Endothelial cell of umbilical vein (primary cell): Measurements from ENCODE around the gene VPS37D. TPM values are rescaled to one million over a fixed set of nuclear protein-coding genes. Genes with fewer than 3 reads are reported as not detected.

Experiments
- BruUV-seq: library from RNA; stranded (reverse); fragments of 400-500 nt; replicated peaks from 2 replicates; lab custom pipeline; 2021; lab: Mats Ljungman, UMichigan
- CTCF ChIA-PET: fragments of 300-600, 350-600 bp; sonication (Branson Sonifier 250); formaldehyde crosslinking; loops from one replicate; lab custom pipeline; 2021; ENCODE audit warnings: antibody characterized with exemption, inconsistent platforms; lab: Charles Lee
- POLR2A ChIA-PET: fragments of 300-600, 350-600 bp; sonication (Branson Sonifier 250); formaldehyde crosslinking; loops from one replicate; lab custom pipeline; 2021; ENCODE audit warnings: antibody characterized with exemption, inconsistent platforms; lab: Charles Lee
- DNase-seq: peaks from one replicate; pipeline ENCODE4 v3.0.0-alpha.2; 2011; ENCODE audit warnings: low read depth, low spot score
- FAIRE-seq: peaks from 2 replicates; lab custom pipeline; 2011; peaks lifted over from hg19 to GRCh38; lab: Jason Lieb, UNC
- H2AFZ ChIP-seq: 2 replicates; pipeline ENCODE4 v1.6.0; 2012; ENCODE audit warnings: low read depth, low read length, control low read depth, inconsistent platforms
- H3K27ac ChIP-seq: 2 replicates; pipeline ENCODE4 v1.5.1; 2011; ENCODE audit warnings: low read depth, mild to moderate bottlenecking, control low read depth, low read length, moderate library complexity; ENCODE audit not compliant: insufficient read depth
- H3K27me3 ChIP-seq, 2 experiments: 2 replicates each; pipeline versions ENCODE4 v1.6.0 to v1.6.1; 2011; ENCODE audit warnings: low read length in 2 of 2, mixed read lengths in 1 of 2; ENCODE audit not compliant: control insufficient read depth in 2 of 2, insufficient read depth in 2 of 2
- H3K36me3 ChIP-seq, 2 experiments: 2 replicates in 1 of 2; 3 replicates in 1 of 2; pipeline ENCODE4 v1.5.1; 2011; ENCODE audit warnings: low read length in 2 of 2, mild to moderate bottlenecking in 1 of 2, moderate library complexity in 1 of 2; ENCODE audit not compliant: control insufficient read depth in 2 of 2, insufficient read depth in 2 of 2; ENCODE audit errors: extremely low read depth in 1 of 2
- H3K4me1 ChIP-seq: 3 replicates; pipeline ENCODE4 v1.5.1; 2011; ENCODE audit warnings: mild to moderate bottlenecking, low read length; ENCODE audit not compliant: control insufficient read depth, insufficient read depth; ENCODE audit errors: extremely low read depth
- H3K4me2 ChIP-seq: 2 replicates; pipeline ENCODE4 v1.6.1; 2011; ENCODE audit warnings: low read length, control low read depth, mixed read lengths; ENCODE audit not compliant: insufficient read depth
- H3K4me3 ChIP-seq, 3 experiments: fragments of 200-600 bp in 1 of 3; sonication (generic), shearing (Covaris generic) in 1 of 3; replicated peaks in 1 of 3; 2 replicates each; pipeline ENCODE4 v1.5.1; 2011 to 2016; ENCODE audit warnings: control low read depth in 3 of 3, low read length in 3 of 3, mild to moderate bottlenecking in 2 of 3, inconsistent platforms in 1 of 3, low read depth in 1 of 3, moderate library complexity in 1 of 3; ENCODE audit not compliant: insufficient read depth in 1 of 3
- H3K79me2 ChIP-seq: 2 replicates; pipeline ENCODE4 v1.6.0; 2012; ENCODE audit warnings: low read length, inconsistent platforms; ENCODE audit not compliant: control insufficient read depth, insufficient read depth
- H3K9ac ChIP-seq: replicated peaks from 2 replicates; pipeline ENCODE3; 2011; ENCODE audit warnings: low read length, control low read depth; ENCODE audit not compliant: insufficient read depth; ENCODE audit errors: extremely low read depth
- H3K9me1 ChIP-seq: replicated peaks from 3 replicates; pipeline ENCODE4 v1.6.0; 2011; ENCODE audit warnings: mild to moderate bottlenecking, low read length; ENCODE audit not compliant: control insufficient read depth, insufficient read depth; ENCODE audit errors: extremely low read depth
- H3K9me3 ChIP-seq: replicated peaks from 2 replicates; pipeline ENCODE4 v1.5.1; 2012; ENCODE audit warnings: low read length, inconsistent platforms; ENCODE audit not compliant: control insufficient read depth, insufficient read depth
- H4K20me1 ChIP-seq: replicated peaks from 2 replicates; pipeline ENCODE3; 2011; ENCODE audit warnings: mild to moderate bottlenecking, low read length; ENCODE audit not compliant: control insufficient read depth, insufficient read depth; ENCODE audit errors: extremely low read depth
- CTCF ChIP-seq, 2 donors: IDR thresholded peaks; 1 replicate in 1 of 2; 2 replicates in 1 of 2; pipeline ENCODE4 v1.5.1; 2011; ENCODE audit warnings: low read length in 2 of 2, mild to moderate bottlenecking in 2 of 2, moderate library complexity in 2 of 2, control low read depth in 1 of 2, inconsistent platforms in 1 of 2, low read depth in 1 of 2; ENCODE audit not compliant: insufficient read depth in 1 of 2; ENCODE audit errors: extremely low read depth in 1 of 2
- EZH2 ChIP-seq: IDR thresholded peaks from 2 replicates; pipeline ENCODE4 v1.6.1; 2012; ENCODE audit warnings: borderline replicate concordance, low read depth, mild to moderate bottlenecking, moderate library complexity, low read length, inconsistent platforms; ENCODE audit not compliant: severe bottlenecking
- FOS ChIP-seq: IDR thresholded peaks from 2 replicates; pipeline ENCODE4 v1.6.1; 2011; ENCODE audit warnings: mild to moderate bottlenecking, low read length, moderate library complexity, borderline replicate concordance; ENCODE audit not compliant: insufficient read depth
- GATA2 ChIP-seq: IDR thresholded peaks from 2 replicates; pipeline ENCODE4 v1.7.0; 2011; ENCODE audit warnings: low read depth, mild to moderate bottlenecking, moderate library complexity, mixed read lengths, low read length; ENCODE audit not compliant: insufficient read length, insufficient read depth
- JUN ChIP-seq: IDR thresholded peaks from 2 replicates; pipeline ENCODE4 v1.6.1; 2011; ENCODE audit warnings: borderline replicate concordance, low read depth; ENCODE audit not compliant: insufficient read length, insufficient read depth
- MAX ChIP-seq: IDR thresholded peaks from 2 replicates; pipeline ENCODE4 v1.6.1; 2011; ENCODE audit not compliant: insufficient read depth, insufficient read length
- MYC ChIP-seq: IDR thresholded peaks from one replicate; pipeline ENCODE4 v1.6.1; 2011; ENCODE audit warnings: mild to moderate bottlenecking, low read depth, low read length
- POLR2A ChIP-seq: IDR thresholded peaks from 2 replicates; pipeline ENCODE4 v1.6.1; 2012; ENCODE audit warnings: low read depth, mild to moderate bottlenecking, control low read depth, low read length
- POLR2AphosphoS5 ChIP-seq: IDR thresholded peaks from 2 replicates; pipeline ENCODE4 v1.6.1; 2012; ENCODE audit warnings: low read depth, mild to moderate bottlenecking, control low read depth, low read length, moderate library complexity; ENCODE audit not compliant: insufficient read depth
- dilution Hi-C: fragments of 300-500 bp; cut with MboI; formaldehyde crosslinking; loops from one replicate; pipeline ENCODE4 v1.15.0; 2019; ENCODE audit warnings: low sequenced_read_pairs; ENCODE audit not compliant: extremely low pct_ligation_motif_present
- intact Hi-C: fragments of 100-400 bp; cut with micrococcal nuclease; formaldehyde crosslinking; loops from one replicate; pipeline ENCODE4 v1.10.0; 2022
- polyA plus RNA-seq, 4 experiments: library from polyadenylated mRNA; depleted of rRNA in 3 of 4; stranded (reverse) in 3 of 4; unstranded in 1 of 4; fragments of >200 nt; gene quantifications; 2 replicates each; pipeline versions ENCODE4 v1.2.1 to v1.2.3, GENCODE V29; 2011 to 2012; ENCODE audit warnings: missing spikeins in 1 of 4
- total RNA-seq: library from RNA; stranded (reverse); gene quantifications from 2 replicates; pipeline ENCODE4 v1.2.3, GENCODE V29; 2021

VPS37D gene
- total and polyA plus RNA-seq, 2 donors (not counting 3 experiments of a cell fraction or from before 2014, with no cell fraction given): 2.0 to 2.1 TPM

DNA sequence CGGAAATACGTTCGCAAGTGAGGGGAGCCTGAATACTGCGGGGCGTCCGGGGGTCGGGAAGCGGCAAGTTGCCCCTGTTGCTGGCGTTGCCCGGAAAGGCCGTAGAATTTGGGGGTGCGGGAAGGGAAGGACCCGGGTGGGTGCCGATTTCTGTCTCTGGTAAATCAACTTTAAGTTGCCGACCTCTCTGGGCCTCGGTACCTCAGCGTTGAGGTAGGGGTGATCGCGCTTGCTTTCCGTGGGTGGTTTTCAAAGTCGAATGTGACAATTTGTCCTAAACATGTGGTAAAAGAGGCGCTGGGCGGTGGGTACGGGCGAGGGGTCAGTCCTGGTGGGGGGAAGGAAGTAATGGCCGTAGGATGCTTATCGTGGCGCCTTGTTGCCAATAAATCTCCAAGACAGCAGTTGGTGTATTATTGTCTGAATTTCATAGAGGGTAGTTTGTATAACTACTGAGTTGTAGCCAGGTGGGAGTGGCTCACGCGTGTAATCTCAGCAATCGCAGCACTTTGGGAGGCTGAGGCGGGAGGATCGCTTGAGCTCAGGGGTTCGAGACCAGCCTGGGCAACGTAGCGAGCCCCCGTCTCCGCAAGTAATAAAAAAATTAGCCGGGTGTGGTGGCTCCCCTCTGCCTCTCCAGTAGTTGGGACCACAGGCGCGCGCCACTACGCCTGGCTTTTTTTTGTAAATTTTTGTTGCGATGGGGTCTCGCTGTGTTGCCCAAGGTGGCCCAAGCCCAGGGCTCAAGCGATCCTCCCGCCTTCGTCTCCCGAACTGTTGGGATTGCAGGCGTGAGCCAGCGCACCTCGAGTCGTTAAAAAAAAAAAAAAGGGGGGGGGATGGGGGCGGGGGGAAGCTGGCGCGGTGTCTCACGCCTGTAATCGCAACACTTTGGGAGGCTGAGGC lies 16.4 kb downstream of the VPS37D start:
- ChIA-PET CTCF (interaction anchor here (1.3 to 1.7 kb wide), 3 partner anchors 16 to 91 kb away, joined by 3 to 6 read pairs (median 3); no protein-coding TSS in a partner anchor), POLR2A (interaction anchor here (0.6 to 1.5 kb wide), 3 partner anchors 10 to 21 kb away, joined by 3 to 7 read pairs (median 4); no protein-coding TSS in a partner anchor)
- Histone ChIP-seq H4K20me1 (no peaks in the 10 kb centered on the region), H3K9me3 (no peaks in the 10 kb centered on the region), H3K4me3 (peak overlapping the region; percentile 65 to 88 (median 81)), H3K9ac (peak overlapping the region; percentile 88), H3K27me3 (no peaks in the 10 kb centered on the region), H3K4me2 (peak overlapping the region; percentile 75), H2AFZ (peak overlapping the region; percentile 73), H3K36me3 (peaks cover 2 to 12% of the 10 kb centered on the region in 2 experiments), H3K79me2 (peaks cover 57% of the 10 kb centered on the region), H3K9me1 (no peaks in the 10 kb centered on the region), H3K27ac (peak overlapping the region; percentile 77), H3K4me1 (peaks cover 14% of the 10 kb centered on the region)
- intact Hi-C loops: loop anchor here (1.0 kb wide), 1 partner anchor 34 kb away; no protein-coding TSS in a partner anchor
- TSS peak; percentile 77 for BruUV-seq
- DNase-seq: peak; percentile 38
- TF ChIP-seq EZH2 (no peak), POLR2AphosphoS5 (no peak), MAX (no peak), GATA2 (no peak)
- peak; percentile 54 for FAIRE-seq
- dilution Hi-C loops: no loop called here

DNA sequence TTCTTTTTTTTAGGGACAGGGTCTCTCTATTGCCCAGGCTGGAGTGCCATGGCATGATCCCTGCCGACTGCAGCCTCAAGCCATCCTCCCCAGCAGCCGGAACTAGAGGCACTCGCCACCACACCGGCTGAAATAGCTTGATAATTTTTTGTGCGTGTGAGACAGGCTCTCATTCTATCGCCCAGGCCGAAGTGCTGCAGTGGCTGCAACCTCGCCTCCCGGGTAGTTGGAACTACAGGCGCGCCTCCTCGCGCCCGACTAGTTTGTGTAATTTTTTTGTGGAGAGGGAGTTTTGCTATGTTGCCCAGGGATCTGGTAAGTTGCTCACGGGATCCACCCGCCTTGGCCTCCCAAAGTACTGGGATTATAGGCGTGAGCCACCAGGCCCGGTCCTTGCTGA lies 17.7 kb downstream of the VPS37D start:
- intact Hi-C loops (no loop called here), dilution Hi-C loops (no loop called here)
- DNase-seq: no peak
- Histone ChIP-seq H3K9ac (no peak overlapping the region), H2AFZ (no peak overlapping the region), H3K4me3 (no peak overlapping the region), H3K27me3 (no peaks in the 10 kb centered on the region), H3K79me2 (peaks cover 56% of the 10 kb centered on the region), H3K9me3 (no peaks in the 10 kb centered on the region), H3K4me1 (peaks cover 14% of the 10 kb centered on the region), H3K4me2 (no peak overlapping the region), H4K20me1 (no peaks in the 10 kb centered on the region), H3K27ac (no peak overlapping the region), H3K9me1 (no peaks in the 10 kb centered on the region), H3K36me3 (peaks cover 2 to 15% of the 10 kb centered on the region in 2 experiments)
- BruUV-seq: TSS peak; percentile 12
- FAIRE-seq: no peak
- ChIA-PET POLR2A (interaction anchor here (0.6 kb wide), 1 partner anchor 13 kb away, joined by 3 read pairs; no protein-coding TSS in a partner anchor), CTCF (interaction anchor here (1.3 to 1.9 kb wide), 4 partner anchors 11 to 92 kb away, joined by 3 to 6 read pairs (median 4); no protein-coding TSS in a partner anchor)
- no peak for TF ChIP-seq MYC
- TF ChIP-seq MAX: no peak
- no peak for TF ChIP-seq FOS
- no peak for TF ChIP-seq POLR2AphosphoS5
- TF ChIP-seq CTCF (IDR thresholded peaks at IDR 0.05; ENCODE audit: extremely low read depth in 1 of 2, insufficient read depth in 1 of 2, low read depth in 1 of 2, low read length in 2 of 2): no peak
- TF ChIP-seq JUN: no peak
- no peak for TF ChIP-seq GATA2
- no peak for TF ChIP-seq EZH2
- no peak for TF ChIP-seq POLR2A
